Measurements from ENCODE around the gene ASB1. TPM values are rescaled to one million over a fixed set of nuclear protein-coding genes. Genes with fewer than 3 reads are reported as not detected.

The ASB1 gene
- total and polyA plus RNA-seq, 9 of the 15 experiments (the other 6 are each of a cell fraction or from before 2014, with no cell fraction given): 6.3 to 37.7 (median 23.9) TPM

DNA sequence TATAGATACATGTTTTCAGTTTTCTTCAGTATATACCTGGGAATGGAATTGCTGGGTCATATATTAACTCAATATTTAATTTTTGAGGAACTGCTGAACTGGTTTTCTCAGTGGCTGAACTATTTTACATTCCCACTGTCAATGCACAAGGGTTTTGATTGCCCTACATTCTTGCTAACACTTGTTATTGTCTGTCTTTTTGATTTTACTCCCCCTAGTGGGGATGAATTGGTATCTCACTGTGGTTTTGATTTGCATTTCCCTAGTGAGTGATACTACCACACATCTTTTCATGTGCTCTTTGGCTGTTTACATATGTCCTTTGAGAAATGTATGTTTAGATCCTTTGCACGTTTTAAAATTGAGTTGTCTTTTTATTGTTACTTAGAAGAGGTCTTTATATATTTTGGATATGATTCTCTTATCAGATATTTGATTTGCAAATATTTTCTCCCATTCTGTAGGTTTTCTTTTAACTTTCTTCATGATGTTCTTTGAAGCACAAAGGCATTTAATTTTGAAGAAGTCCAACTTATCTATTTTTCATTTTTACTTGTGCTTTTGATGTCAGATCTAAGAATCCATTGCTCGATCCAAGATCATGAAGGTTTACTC is 36.2 kb downstream of the ASB1 start (continued):
- TF ChIP-seq, protein P1, sequence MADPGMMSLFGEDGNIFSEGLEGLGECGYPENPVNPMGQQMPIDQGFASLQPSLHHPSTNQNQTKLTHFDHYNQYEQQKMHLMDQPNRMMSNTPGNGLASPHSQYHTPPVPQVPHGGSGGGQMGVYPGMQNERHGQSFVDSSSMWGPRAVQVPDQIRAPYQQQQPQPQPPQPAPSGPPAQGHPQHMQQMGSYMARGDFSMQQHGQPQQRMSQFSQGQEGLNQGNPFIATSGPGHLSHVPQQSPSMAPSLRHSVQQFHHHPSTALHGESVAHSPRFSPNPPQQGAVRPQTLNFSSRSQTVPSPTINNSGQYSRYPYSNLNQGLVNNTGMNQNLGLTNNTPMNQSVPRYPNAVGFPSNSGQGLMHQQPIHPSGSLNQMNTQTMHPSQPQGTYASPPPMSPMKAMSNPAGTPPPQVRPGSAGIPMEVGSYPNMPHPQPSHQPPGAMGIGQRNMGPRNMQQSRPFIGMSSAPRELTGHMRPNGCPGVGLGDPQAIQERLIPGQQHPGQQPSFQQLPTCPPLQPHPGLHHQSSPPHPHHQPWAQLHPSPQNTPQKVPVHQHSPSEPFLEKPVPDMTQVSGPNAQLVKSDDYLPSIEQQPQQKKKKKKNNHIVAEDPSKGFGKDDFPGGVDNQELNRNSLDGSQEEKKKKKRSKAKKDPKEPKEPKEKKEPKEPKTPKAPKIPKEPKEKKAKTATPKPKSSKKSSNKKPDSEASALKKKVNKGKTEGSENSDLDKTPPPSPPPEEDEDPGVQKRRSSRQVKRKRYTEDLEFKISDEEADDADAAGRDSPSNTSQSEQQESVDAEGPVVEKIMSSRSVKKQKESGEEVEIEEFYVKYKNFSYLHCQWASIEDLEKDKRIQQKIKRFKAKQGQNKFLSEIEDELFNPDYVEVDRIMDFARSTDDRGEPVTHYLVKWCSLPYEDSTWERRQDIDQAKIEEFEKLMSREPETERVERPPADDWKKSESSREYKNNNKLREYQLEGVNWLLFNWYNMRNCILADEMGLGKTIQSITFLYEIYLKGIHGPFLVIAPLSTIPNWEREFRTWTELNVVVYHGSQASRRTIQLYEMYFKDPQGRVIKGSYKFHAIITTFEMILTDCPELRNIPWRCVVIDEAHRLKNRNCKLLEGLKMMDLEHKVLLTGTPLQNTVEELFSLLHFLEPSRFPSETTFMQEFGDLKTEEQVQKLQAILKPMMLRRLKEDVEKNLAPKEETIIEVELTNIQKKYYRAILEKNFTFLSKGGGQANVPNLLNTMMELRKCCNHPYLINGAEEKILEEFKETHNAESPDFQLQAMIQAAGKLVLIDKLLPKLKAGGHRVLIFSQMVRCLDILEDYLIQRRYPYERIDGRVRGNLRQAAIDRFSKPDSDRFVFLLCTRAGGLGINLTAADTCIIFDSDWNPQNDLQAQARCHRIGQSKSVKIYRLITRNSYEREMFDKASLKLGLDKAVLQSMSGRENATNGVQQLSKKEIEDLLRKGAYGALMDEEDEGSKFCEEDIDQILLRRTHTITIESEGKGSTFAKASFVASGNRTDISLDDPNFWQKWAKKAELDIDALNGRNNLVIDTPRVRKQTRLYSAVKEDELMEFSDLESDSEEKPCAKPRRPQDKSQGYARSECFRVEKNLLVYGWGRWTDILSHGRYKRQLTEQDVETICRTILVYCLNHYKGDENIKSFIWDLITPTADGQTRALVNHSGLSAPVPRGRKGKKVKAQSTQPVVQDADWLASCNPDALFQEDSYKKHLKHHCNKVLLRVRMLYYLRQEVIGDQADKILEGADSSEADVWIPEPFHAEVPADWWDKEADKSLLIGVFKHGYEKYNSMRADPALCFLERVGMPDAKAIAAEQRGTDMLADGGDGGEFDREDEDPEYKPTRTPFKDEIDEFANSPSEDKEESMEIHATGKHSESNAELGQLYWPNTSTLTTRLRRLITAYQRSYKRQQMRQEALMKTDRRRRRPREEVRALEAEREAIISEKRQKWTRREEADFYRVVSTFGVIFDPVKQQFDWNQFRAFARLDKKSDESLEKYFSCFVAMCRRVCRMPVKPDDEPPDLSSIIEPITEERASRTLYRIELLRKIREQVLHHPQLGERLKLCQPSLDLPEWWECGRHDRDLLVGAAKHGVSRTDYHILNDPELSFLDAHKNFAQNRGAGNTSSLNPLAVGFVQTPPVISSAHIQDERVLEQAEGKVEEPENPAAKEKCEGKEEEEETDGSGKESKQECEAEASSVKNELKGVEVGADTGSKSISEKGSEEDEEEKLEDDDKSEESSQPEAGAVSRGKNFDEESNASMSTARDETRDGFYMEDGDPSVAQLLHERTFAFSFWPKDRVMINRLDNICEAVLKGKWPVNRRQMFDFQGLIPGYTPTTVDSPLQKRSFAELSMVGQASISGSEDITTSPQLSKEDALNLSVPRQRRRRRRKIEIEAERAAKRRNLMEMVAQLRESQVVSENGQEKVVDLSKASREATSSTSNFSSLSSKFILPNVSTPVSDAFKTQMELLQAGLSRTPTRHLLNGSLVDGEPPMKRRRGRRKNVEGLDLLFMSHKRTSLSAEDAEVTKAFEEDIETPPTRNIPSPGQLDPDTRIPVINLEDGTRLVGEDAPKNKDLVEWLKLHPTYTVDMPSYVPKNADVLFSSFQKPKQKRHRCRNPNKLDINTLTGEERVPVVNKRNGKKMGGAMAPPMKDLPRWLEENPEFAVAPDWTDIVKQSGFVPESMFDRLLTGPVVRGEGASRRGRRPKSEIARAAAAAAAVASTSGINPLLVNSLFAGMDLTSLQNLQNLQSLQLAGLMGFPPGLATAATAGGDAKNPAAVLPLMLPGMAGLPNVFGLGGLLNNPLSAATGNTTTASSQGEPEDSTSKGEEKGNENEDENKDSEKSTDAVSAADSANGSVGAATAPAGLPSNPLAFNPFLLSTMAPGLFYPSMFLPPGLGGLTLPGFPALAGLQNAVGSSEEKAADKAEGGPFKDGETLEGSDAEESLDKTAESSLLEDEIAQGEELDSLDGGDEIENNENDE (IDR thresholded peaks at IDR 0.05; ENCODE audit: low read depth, low read length): no peak
- TF ChIP-seq TEAD4 (IDR thresholded peaks at IDR 0.05; ENCODE audit: low read length): 0 out of 2 replicates have a peak, but pooled peaks have one; percentile 23
- TF ChIP-seq TEAD4 (CRISPR knock-in tag; IDR thresholded peaks at IDR 0.05; ENCODE audit: borderline replicate concordance): no peak
- TF ChIP-seq HSF4 (CRISPR knock-in tag; IDR thresholded peaks at IDR 0.05; ENCODE audit: borderline replicate concordance): no peak
- TF ChIP-seq SMC3 (conservative IDR thresholded peaks at IDR 0.05; ENCODE audit: insufficient read depth, low read depth, low read length): 0 out of 2 replicates have a peak, but pooled peaks have one; percentile 34
- TF ChIP-seq CBX8 (IDR thresholded peaks at IDR 0.05; ENCODE audit: borderline replicate concordance, extremely low read depth, low read depth, low read length, poor library complexity, severe bottlenecking): no peak
- TF ChIP-seq, protein P2, sequence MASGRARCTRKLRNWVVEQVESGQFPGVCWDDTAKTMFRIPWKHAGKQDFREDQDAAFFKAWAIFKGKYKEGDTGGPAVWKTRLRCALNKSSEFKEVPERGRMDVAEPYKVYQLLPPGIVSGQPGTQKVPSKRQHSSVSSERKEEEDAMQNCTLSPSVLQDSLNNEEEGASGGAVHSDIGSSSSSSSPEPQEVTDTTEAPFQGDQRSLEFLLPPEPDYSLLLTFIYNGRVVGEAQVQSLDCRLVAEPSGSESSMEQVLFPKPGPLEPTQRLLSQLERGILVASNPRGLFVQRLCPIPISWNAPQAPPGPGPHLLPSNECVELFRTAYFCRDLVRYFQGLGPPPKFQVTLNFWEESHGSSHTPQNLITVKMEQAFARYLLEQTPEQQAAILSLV (tag; IDR thresholded peaks at IDR 0.05): no peak
- TF ChIP-seq ERF (CRISPR knock-in tag; IDR thresholded peaks at IDR 0.05): no peak
- TF ChIP-seq ARID1B (IDR thresholded peaks at IDR 0.05): no peak
- TF ChIP-seq CBX3 (IDR thresholded peaks at IDR 0.05; ENCODE audit: borderline replicate concordance in 1 of 2, low read length in 2 of 2): 0 out of 3 replicates have a peak, but pooled peaks of 1 of the 2 experiments have one; percentile 42
- no peak for TF ChIP-seq ZNF695 (CRISPR knock-in tag; IDR thresholded peaks at IDR 0.05)
- no peak for TF ChIP-seq XRCC5 (IDR thresholded peaks at IDR 0.05; ENCODE audit: low read depth, low read length)
- no peak for TF ChIP-seq ZNF324 (CRISPR knock-in tag; IDR thresholded peaks at IDR 0.05)
